ENCODE data around the gene ACTL10. TPM values are rescaled to one million over a fixed set of nuclear protein-coding genes. Genes with fewer than 3 reads are reported as not detected.

The ACTL10 gene
- total and polyA plus RNA-seq, 8 donors, result 0.30 to 2.3 (median 0.56) TPM

GRCh38 chr20:33667676-33668465 lies 1.1 kb downstream of the ACTL10 start:
- Histone ChIP-seq H3K27me3 (no peaks in the 10 kb centered on the region), H3K9me3 (no peaks in the 10 kb centered on the region), H3K4me3 (peak overlapping the region; percentile 55 to 56), H3K4me1 (peaks cover 18 to 57% of the 10 kb centered on the region in 2 donors), H3K27ac (peak overlapping the region; percentile 79 to 87), H3K36me3 (peaks cover 0 to 11% of the 10 kb centered on the region in 2 donors)
- DNase-seq (peak in 3 of 4 donors; percentile 83 to 97 (median 84)), ATAC-seq (peak; percentile 60)
- peak; percentile 76 to 94 for TF ChIP-seq CTCF (IDR thresholded peaks at IDR 0.05)
- intact Hi-C loops (cut with DNase I), result no loop called here

GRCh38 chr20:33668466-33669155 lies 1.9 kb downstream of the ACTL10 start:
- H3K27ac ChIP-seq, result no peak overlapping the region
- H3K36me3 ChIP-seq, result peaks cover 0 to 11% of the 10 kb centered on the region in 2 donors
- ATAC-seq (no peak), DNase-seq (peak in 1 of 4 donors; percentile 57)
- intact Hi-C loops (cut with DNase I), result no loop called here
- H3K27me3 ChIP-seq, result no peaks in the 10 kb centered on the region
- no peak overlapping the region for H3K4me3 ChIP-seq
- H3K4me1 ChIP-seq, result peaks cover 21 to 59% of the 10 kb centered on the region in 2 donors
- H3K9me3 ChIP-seq, result no peaks in the 10 kb centered on the region
- TF ChIP-seq CTCF (IDR thresholded peaks at IDR 0.05), result no peak

- no peak overlapping the region for H3K27ac ChIP-seq
- no peak overlapping the region for H3K4me3 ChIP-seq
- H3K9me3 ChIP-seq, result no peaks in the 10 kb centered on the region
- no peaks in the 10 kb centered on the region for H3K27me3 ChIP-seq
- peaks cover 0 to 11% of the 10 kb centered on the region in 2 donors for H3K36me3 ChIP-seq
- TF ChIP-seq CTCF (IDR thresholded peaks at IDR 0.05), result no peak
- ATAC-seq, result no peak
- intact Hi-C loops (cut with DNase I), result no loop called here
- peak in 1 of 4 donors; percentile 54 for DNase-seq
- H3K4me1 ChIP-seq, result peaks cover 18 to 59% of the 10 kb centered on the region in 2 donors
Observed at GRCh38 chr20:33669224-33669623, 2.5 kb downstream of the ACTL10 start.

- DNase-seq, result peak in 1 of 4 donors; percentile 37
- H3K4me1 ChIP-seq, result peaks cover 17 to 57% of the 10 kb centered on the region in 2 donors
- H3K36me3 ChIP-seq, result peaks cover 0 to 11% of the 10 kb centered on the region in 2 donors
- H3K27ac ChIP-seq, result no peak overlapping the region
- no peak for ATAC-seq
- no peak overlapping the region for H3K4me3 ChIP-seq
- no peak for TF ChIP-seq CTCF (IDR thresholded peaks at IDR 0.05)
- no peaks in the 10 kb centered on the region for H3K27me3 ChIP-seq
- no peaks in the 10 kb centered on the region for H3K9me3 ChIP-seq
- intact Hi-C loops (cut with DNase I), result no loop called here
Observed at GRCh38 chr20:33669873-33670640, 3.3 kb downstream of the ACTL10 start.

All from left lung (tissue), 10 donors.